ENCODE data around the gene RNLS.

Gene RNLS

DNA sequence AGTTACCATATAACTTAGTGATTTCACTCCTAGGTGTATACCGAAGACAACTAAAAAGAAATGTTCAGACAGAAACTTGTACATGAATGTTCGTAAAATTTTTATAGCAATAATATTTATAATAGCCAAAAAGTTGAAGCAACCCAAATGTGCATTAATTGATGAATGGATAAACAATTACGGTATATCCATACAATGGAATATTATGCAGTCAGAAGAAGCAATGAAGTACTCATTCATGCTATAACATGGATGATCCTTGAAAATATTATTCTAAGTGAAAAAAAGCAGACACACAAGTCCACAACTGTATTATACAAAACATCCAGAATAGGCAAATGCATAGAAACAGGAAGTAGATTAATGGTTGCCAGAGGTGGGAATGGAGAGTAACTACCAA, 183.9 kb downstream of the RNLS start:
- no peak for ATAC-seq
- no peak for TF ChIP-seq TSHZ2 (CRISPR knock-in tag; IDR thresholded peaks at IDR 0.05)
- no peak for TF ChIP-seq TCF4 (CRISPR knock-in tag; IDR thresholded peaks at IDR 0.05; ENCODE audit: borderline replicate concordance)
- TF ChIP-seq ZNF8 (CRISPR knock-in tag; IDR thresholded peaks at IDR 0.05), result peak; percentile 100
- TF ChIP-seq SNAI2 (CRISPR knock-in tag; IDR thresholded peaks at IDR 0.05), result no peak
- no peak for TF ChIP-seq CSDC2 (CRISPR knock-in tag; IDR thresholded peaks at IDR 0.05)

- ATAC-seq, result no peak
- TF ChIP-seq BACH2 (CRISPR knock-in tag; IDR thresholded peaks at IDR 0.05; ENCODE audit: borderline replicate concordance) (no peak), TOX (CRISPR knock-in tag; IDR thresholded peaks at IDR 0.05; ENCODE audit: borderline replicate concordance) (no peak)
- TF ChIP-seq, protein P1, sequence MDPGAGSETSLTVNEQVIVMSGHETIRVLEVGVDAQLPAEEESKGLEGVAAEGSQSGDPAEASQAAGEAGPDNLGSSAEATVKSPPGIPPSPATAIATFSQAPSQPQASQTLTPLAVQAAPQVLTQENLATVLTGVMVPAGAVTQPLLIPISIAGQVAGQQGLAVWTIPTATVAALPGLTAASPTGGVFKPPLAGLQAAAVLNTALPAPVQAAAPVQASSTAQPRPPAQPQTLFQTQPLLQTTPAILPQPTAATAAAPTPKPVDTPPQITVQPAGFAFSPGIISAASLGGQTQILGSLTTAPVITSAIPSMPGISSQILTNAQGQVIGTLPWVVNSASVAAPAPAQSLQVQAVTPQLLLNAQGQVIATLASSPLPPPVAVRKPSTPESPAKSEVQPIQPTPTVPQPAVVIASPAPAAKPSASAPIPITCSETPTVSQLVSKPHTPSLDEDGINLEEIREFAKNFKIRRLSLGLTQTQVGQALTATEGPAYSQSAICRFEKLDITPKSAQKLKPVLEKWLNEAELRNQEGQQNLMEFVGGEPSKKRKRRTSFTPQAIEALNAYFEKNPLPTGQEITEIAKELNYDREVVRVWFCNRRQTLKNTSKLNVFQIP (CRISPR knock-in tag; IDR thresholded peaks at IDR 0.05; ENCODE audit: borderline replicate concordance, low read depth), result no peak
Measured at GRCh38 chr10:88395677-88396076, 187.4 kb downstream of the RNLS start.

- no peak for ATAC-seq
- no peak for TF ChIP-seq ISL1 (CRISPR knock-in tag; IDR thresholded peaks at IDR 0.05)
Measured at GRCh38 chr10:88392222-88392621, 190.9 kb downstream of the RNLS start.

GRCh38 chr10:88390041-88390440, 193.1 kb downstream of the RNLS start:
- TF ChIP-seq ARNTL (CRISPR knock-in tag; IDR thresholded peaks at IDR 0.05; ENCODE audit: borderline replicate concordance, low read depth), result no peak
- TF ChIP-seq OSR1 (CRISPR knock-in tag; IDR thresholded peaks at IDR 0.05), result no peak
- TF ChIP-seq ZNF8 (CRISPR knock-in tag; IDR thresholded peaks at IDR 0.05), result no peak
- TF ChIP-seq PPARA (CRISPR knock-in tag; IDR thresholded peaks at IDR 0.05; ENCODE audit: borderline replicate concordance), result no peak
- no peak for TF ChIP-seq TSHZ2 (CRISPR knock-in tag; IDR thresholded peaks at IDR 0.05)
- ATAC-seq, result no peak

DNA sequence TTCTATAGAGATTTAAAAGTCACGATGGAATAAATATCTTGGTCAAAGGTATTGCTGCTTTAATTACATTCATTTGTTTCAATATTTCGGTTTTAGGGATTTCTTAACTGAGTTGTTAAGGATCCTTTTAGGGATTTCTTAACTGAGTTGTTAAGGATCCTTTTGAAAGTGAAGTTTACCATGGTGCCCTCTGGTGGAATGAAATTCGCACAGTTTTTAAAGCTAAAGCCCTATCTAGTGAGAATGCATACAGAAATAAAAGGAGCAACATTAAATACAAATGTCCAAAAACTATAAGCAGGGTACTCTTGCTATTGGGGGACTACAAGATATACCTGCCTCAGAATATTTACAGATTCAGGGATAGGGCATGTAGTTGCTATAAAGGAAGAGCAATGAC, 193.7 kb downstream of the RNLS start:
- peak; percentile 41 for ATAC-seq
- TF ChIP-seq PPARA (CRISPR knock-in tag; IDR thresholded peaks at IDR 0.05; ENCODE audit: borderline replicate concordance) (no peak), TSHZ2 (CRISPR knock-in tag; IDR thresholded peaks at IDR 0.05) (no peak), ZNF70 (CRISPR knock-in tag; IDR thresholded peaks at IDR 0.05) (no peak), ZC3H10 (CRISPR knock-in tag; IDR thresholded peaks at IDR 0.05) (no peak), ESRRG (CRISPR knock-in tag; IDR thresholded peaks at IDR 0.05) (no peak), OSR1 (CRISPR knock-in tag; IDR thresholded peaks at IDR 0.05) (no peak), PATZ1 (CRISPR knock-in tag; IDR thresholded peaks at IDR 0.05; ENCODE audit: borderline replicate concordance) (no peak), ZFP30 (CRISPR knock-in tag; IDR thresholded peaks at IDR 0.05) (no peak), ZNF565 (CRISPR knock-in tag; conservative IDR thresholded peaks at IDR 0.05; ENCODE audit: low read depth) (no peak)
- TF ChIP-seq, protein P1 (CRISPR knock-in tag; IDR thresholded peaks at IDR 0.05; ENCODE audit: borderline replicate concordance, low read depth), result no peak
- TF ChIP-seq, protein P2, sequence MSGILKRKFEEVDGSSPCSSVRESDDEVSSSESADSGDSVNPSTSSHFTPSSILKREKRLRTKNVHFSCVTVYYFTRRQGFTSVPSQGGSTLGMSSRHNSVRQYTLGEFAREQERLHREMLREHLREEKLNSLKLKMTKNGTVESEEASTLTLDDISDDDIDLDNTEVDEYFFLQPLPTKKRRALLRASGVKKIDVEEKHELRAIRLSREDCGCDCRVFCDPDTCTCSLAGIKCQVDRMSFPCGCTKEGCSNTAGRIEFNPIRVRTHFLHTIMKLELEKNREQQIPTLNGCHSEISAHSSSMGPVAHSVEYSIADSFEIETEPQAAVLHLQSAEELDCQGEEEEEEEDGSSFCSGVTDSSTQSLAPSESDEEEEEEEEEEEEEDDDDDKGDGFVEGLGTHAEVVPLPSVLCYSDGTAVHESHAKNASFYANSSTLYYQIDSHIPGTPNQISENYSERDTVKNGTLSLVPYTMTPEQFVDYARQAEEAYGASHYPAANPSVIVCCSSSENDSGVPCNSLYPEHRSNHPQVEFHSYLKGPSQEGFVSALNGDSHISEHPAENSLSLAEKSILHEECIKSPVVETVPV (CRISPR knock-in tag; IDR thresholded peaks at IDR 0.05), result no peak

All from SK-N-SH treated with all-trans-retinoic acid at 6 μM for 48 hours (cell line).